ENCODE measurements around the gene KCNIP4.

- no peak for TF ChIP-seq POLR2A (IDR thresholded peaks at IDR 0.05)
- TF ChIP-seq, protein P1, sequence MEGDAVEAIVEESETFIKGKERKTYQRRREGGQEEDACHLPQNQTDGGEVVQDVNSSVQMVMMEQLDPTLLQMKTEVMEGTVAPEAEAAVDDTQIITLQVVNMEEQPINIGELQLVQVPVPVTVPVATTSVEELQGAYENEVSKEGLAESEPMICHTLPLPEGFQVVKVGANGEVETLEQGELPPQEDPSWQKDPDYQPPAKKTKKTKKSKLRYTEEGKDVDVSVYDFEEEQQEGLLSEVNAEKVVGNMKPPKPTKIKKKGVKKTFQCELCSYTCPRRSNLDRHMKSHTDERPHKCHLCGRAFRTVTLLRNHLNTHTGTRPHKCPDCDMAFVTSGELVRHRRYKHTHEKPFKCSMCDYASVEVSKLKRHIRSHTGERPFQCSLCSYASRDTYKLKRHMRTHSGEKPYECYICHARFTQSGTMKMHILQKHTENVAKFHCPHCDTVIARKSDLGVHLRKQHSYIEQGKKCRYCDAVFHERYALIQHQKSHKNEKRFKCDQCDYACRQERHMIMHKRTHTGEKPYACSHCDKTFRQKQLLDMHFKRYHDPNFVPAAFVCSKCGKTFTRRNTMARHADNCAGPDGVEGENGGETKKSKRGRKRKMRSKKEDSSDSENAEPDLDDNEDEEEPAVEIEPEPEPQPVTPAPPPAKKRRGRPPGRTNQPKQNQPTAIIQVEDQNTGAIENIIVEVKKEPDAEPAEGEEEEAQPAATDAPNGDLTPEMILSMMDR (IDR thresholded peaks at IDR 0.05): no peak
These were observed 320.4 kb downstream of the KCNIP4 start for GRCh38 chr4:21628116-21628670.
